Stimulated activated CD4-positive, alpha-beta T cell treated with anti-CD3 and anti-CD28 coated beads, Interleukin-12 subunit alpha, Interleukin-12 subunit beta, amount 100 ng/mL, for 48 hours (primary cell): ENCODE measurements around the gene PLD4.

ENCODE experiments used
- DNase-seq, 3 donors: peaks; one replicate each; pipeline ENCODE4 v3.0.0-alpha.2; 2020; ENCODE audit warnings: low read depth in 2 of 3, low spot score in 1 of 3

Gene PLD4

GRCh38 chr14:104953896-104954656, 29.4 kb downstream of the PLD4 start:
- DNase-seq, result no peak

- DNase-seq, result no peak
Measured at GRCh38 chr14:104954746-104955395, 30.2 kb downstream of the PLD4 start.

- DNase-seq, result no peak
Measured at GRCh38 chr14:104955396-104955770, 30.7 kb downstream of the PLD4 start.

- DNase-seq, result no peak
Measured at GRCh38 chr14:104956290-104956890, 31.7 kb downstream of the PLD4 start.

- no peak for DNase-seq
Measured at GRCh38 chr14:104957146-104958113, 32.8 kb downstream of the PLD4 start.

- no peak for DNase-seq
Measured at GRCh38 chr14:104964546-104964945, 39.9 kb downstream of the PLD4 start.

- no peak for DNase-seq
Measured at GRCh38 chr14:104965561-104966231, 41.0 kb downstream of the PLD4 start.

GRCh38 chr14:104966261-104966865, 41.7 kb downstream of the PLD4 start:
- DNase-seq, result no peak

GRCh38 chr14:104966981-104967385, 42.3 kb downstream of the PLD4 start:
- no peak for DNase-seq

GRCh38 chr14:104967386-104968152, 42.9 kb downstream of the PLD4 start:
- DNase-seq, result no peak

GRCh38 chr14:104968153-104968527, 43.5 kb downstream of the PLD4 start:
- DNase-seq, result no peak

GRCh38 chr14:104968541-104969401, 44.1 kb downstream of the PLD4 start:
- no peak for DNase-seq

GRCh38 chr14:104969741-104970230, 45.1 kb downstream of the PLD4 start:
- no peak for DNase-seq

GRCh38 chr14:104970231-104971068, 45.8 kb downstream of the PLD4 start:
- DNase-seq, result no peak

GRCh38 chr14:104971447-104972240, 47.0 kb downstream of the PLD4 start:
- no peak for DNase-seq

- no peak for DNase-seq
Measured at GRCh38 chr14:104972301-104973134, 47.8 kb downstream of the PLD4 start.
